ENCODE results near the gene DIP2C. TPM values are rescaled to one million over a fixed set of nuclear protein-coding genes. Genes with fewer than 3 reads are reported as not detected.

The DIP2C gene
- polyA plus RNA-seq, 3 donors, result 0.11 TPM; not detected in 2

DNA sequence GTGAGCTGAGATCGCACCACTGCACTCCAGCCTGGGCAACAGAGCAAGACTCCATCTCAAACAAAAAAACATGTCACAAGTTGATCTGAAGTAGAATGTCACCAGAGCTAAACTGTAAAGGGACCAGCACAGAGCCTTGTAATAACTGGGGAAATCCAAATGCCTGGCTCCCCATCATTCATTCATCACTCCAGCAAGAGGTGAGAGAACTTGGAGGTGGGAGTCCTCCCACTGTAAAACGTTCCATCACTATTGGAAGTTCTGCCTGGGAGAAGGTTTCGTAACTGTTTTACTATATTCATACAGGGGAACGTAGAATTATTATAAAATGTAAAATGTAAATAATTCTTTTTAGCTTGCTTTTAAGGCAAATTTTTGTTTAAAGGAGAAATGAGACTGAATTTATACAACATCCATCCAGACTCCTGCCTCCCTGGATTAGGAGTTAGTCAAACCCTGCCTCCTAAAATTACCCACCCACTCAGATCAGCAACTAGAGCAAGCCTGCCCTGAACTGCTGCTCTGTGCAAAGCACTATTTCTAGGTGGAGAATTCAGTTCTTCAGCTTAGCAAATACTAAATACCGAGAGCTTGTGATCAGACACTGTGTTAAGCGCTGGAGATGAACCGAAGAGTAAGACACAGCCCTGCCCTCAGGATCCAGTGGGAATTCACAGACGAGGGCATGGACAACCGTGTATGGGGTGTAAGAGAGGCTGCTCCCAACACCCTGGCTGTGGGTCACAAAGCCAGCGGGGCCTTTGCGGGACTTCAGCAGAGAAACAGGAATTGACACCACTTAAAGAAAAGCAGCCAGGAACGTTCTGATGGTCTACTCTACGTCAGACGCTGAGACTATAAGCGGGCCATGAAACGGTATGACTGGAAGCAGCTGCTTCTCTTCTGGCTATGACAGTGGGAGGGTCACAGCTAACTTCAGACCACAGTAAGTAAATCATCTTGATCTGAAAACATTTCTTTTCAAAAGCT is 345.9 kb downstream of the DIP2C start:
- no peaks in the 10 kb centered on the region for H3K79me2 ChIP-seq (ENCODE audit: insufficient read depth, low read length)
- no peaks in the 10 kb centered on the region for H3K36me3 ChIP-seq (replicated peaks in 1 of 2; ENCODE audit: control insufficient read depth in 1 of 2, insufficient read depth in 2 of 2, low read length in 2 of 2)
- H4K20me1 ChIP-seq (ENCODE audit: insufficient read depth, low read length), result no peaks in the 10 kb centered on the region
- Mint-ChIP-seq H3K4me3 (no peak overlapping the region), H3K9me3 (peaks cover 17 to 24% (median 20%) of the 10 kb centered on the region in 7 donors), H3K4me1 (no peaks in the 10 kb centered on the region), H3K27ac (peak overlapping the region in 1 of 7 donors; percentile 75), H3K36me3 (no peaks in the 10 kb centered on the region), H3K27me3 (ENCODE audit: low read depth in 3 of 3) (peaks cover 0 to 2% (median 2%) of the 10 kb centered on the region in 3 donors)
- H3K9ac ChIP-seq (ENCODE audit: insufficient read depth, low read length, poor library complexity, severe bottlenecking), result no peak overlapping the region
- H3K4me1 ChIP-seq (ENCODE audit: control insufficient read depth in 1 of 2, insufficient read depth in 2 of 2, low read length in 2 of 2), result no peaks in the 10 kb centered on the region
- no peak overlapping the region for H3K4me3 ChIP-seq (replicated peaks in 1 of 3; ENCODE audit: low read depth in 2 of 3, low read length in 3 of 3)
- intact Hi-C loops (cut with micrococcal nuclease), result no loop called here
- WGBS (ENCODE audit: insufficient coverage), result 95% methylated on average over 7 of the region's 16 CpGs
- no peak overlapping the region for H3K27ac ChIP-seq (ENCODE audit: low read depth in 1 of 2, low read length in 2 of 2)
- peaks cover 0 to 19% of the 10 kb centered on the region in 2 donors for H3K9me3 ChIP-seq (replicated peaks in 1 of 2; ENCODE audit: control insufficient read depth in 1 of 2, insufficient read depth in 1 of 2, low read length in 2 of 2)
- no peak overlapping the region for H3K4me2 ChIP-seq (replicated peaks; ENCODE audit: extremely low read depth, low read length, poor library complexity, severe bottlenecking)
- H3K27me3 ChIP-seq (ENCODE audit: control insufficient read depth in 2 of 2, insufficient read depth in 2 of 2, low read length in 2 of 2), result no peaks in the 10 kb centered on the region
- TF ChIP-seq, protein P1, sequence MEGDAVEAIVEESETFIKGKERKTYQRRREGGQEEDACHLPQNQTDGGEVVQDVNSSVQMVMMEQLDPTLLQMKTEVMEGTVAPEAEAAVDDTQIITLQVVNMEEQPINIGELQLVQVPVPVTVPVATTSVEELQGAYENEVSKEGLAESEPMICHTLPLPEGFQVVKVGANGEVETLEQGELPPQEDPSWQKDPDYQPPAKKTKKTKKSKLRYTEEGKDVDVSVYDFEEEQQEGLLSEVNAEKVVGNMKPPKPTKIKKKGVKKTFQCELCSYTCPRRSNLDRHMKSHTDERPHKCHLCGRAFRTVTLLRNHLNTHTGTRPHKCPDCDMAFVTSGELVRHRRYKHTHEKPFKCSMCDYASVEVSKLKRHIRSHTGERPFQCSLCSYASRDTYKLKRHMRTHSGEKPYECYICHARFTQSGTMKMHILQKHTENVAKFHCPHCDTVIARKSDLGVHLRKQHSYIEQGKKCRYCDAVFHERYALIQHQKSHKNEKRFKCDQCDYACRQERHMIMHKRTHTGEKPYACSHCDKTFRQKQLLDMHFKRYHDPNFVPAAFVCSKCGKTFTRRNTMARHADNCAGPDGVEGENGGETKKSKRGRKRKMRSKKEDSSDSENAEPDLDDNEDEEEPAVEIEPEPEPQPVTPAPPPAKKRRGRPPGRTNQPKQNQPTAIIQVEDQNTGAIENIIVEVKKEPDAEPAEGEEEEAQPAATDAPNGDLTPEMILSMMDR (IDR thresholded peaks at IDR 0.05), result no peak
- no peak overlapping the region for H2AFZ ChIP-seq (ENCODE audit: insufficient read depth, low read depth, low read length, poor library complexity, severe bottlenecking)
- DNase-seq, result no peak

DNA sequence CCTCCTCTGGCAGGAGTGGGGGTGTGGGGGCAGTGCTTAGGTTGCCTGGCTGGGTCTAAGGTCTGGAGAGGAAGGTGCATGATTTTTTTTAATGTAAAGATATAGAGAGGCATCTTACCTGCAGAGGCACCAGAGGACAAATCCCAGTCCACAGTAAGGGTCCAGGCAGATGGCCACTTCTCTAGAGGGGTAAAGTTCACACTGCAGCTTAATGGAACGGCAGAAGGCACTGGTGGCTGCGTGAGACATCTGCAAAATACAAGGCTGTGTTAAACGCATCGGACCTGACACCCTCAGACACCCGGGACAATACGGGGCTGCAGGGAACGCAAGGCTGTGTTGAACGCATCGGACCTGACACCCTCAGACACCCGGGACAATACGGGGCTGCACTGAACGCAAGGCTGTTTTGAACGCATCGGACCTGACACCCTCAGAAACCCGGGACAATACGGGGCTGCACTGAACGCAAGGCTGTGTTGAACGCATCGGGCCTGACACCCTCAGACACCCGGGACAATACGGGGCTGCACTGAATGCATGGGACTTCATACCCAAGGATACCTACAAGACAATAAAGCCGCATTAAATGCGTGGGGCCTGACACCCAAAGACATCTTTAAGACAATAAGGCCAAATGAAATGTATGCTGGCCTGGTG is 348.3 kb downstream of the DIP2C start:
- H2AFZ ChIP-seq (ENCODE audit: insufficient read depth, low read depth, low read length, poor library complexity, severe bottlenecking), result no peak overlapping the region
- peaks cover 0 to 5% (median 3%) of the 10 kb centered on the region in 3 donors for H3K27me3 Mint-ChIP-seq (ENCODE audit: low read depth in 3 of 3)
- 96% methylated on average over 23 of the region's 23 CpGs for WGBS (ENCODE audit: insufficient coverage)
- peaks cover 0 to 10% of the 10 kb centered on the region in 2 donors for H3K9me3 ChIP-seq (replicated peaks in 1 of 2; ENCODE audit: control insufficient read depth in 1 of 2, insufficient read depth in 1 of 2, low read length in 2 of 2)
- H3K4me1 ChIP-seq (ENCODE audit: control insufficient read depth in 1 of 2, insufficient read depth in 2 of 2, low read length in 2 of 2), result no peaks in the 10 kb centered on the region
- no peak overlapping the region for H3K4me3 ChIP-seq (replicated peaks in 1 of 3; ENCODE audit: low read depth in 2 of 3, low read length in 3 of 3)
- no peaks in the 10 kb centered on the region for H3K27me3 ChIP-seq (ENCODE audit: control insufficient read depth in 2 of 2, insufficient read depth in 2 of 2, low read length in 2 of 2)
- TF ChIP-seq, protein P1 (IDR thresholded peaks at IDR 0.05), result no peak
- no peak overlapping the region for H3K9ac ChIP-seq (ENCODE audit: insufficient read depth, low read length, poor library complexity, severe bottlenecking)
- H3K9me3 Mint-ChIP-seq, result peaks cover under 1 to 15% (median 9%) of the 10 kb centered on the region in 7 donors
- no peak overlapping the region for H3K4me2 ChIP-seq (replicated peaks; ENCODE audit: extremely low read depth, low read length, poor library complexity, severe bottlenecking)
- H3K36me3 ChIP-seq (replicated peaks in 1 of 2; ENCODE audit: control insufficient read depth in 1 of 2, insufficient read depth in 2 of 2, low read length in 2 of 2), result no peaks in the 10 kb centered on the region
- no peak overlapping the region for H3K4me3 Mint-ChIP-seq
- DNase-seq, result no peak
- H3K4me1 Mint-ChIP-seq, result no peaks in the 10 kb centered on the region
- H3K79me2 ChIP-seq (ENCODE audit: insufficient read depth, low read length), result no peaks in the 10 kb centered on the region
- no peaks in the 10 kb centered on the region for H4K20me1 ChIP-seq (ENCODE audit: insufficient read depth, low read length)
- no peak overlapping the region for H3K27ac Mint-ChIP-seq
- no peak overlapping the region for H3K27ac ChIP-seq (ENCODE audit: low read depth in 1 of 2, low read length in 2 of 2)
- no peaks in the 10 kb centered on the region for H3K36me3 Mint-ChIP-seq
- intact Hi-C loops (cut with micrococcal nuclease), result no loop called here

Measured in CD14-positive monocyte (primary cell).